Colon (tissue), 2 donors: Measurements from ENCODE around the gene GTF2I.
"Not testable (repeated sequence)": the region's sequence is repeated elsewhere in the genome, so short reads cannot be mapped to it uniquely, and the experiment has no call there.

Experiments used
- FAIRE-seq: peaks from 2 replicates; lab custom pipeline; 2012; peaks lifted over from hg19 to GRCh38; lab: Jason Lieb, UNC
- donor health status: control.
- donor health status: control.

Gene GTF2I

DNA sequence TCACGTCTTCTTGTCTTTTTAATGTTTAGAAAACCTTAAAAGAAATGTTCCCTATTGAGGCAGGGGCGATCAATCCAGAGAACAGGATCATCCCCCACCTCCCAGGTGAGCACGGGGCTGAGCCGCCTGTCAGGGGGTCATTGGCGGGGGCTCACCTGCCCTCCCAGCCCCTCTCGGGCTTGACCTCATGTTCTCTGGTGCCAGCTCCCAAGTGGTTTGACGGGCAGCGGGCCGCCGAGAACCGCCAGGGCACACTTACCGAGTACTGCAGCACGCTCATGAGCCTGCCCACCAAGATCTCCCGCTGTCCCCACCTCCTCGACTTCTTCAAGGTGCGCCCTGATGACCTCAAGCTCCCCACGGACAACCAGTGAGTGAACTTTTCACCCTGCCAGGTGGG is 121.5 kb downstream of the GTF2I start:
- FAIRE-seq: not testable (repeated sequence)

- FAIRE-seq: not testable (repeated sequence)
These were observed 124.2 kb downstream of the GTF2I start for GRCh38 chr7:74781746-74782145.

DNA sequence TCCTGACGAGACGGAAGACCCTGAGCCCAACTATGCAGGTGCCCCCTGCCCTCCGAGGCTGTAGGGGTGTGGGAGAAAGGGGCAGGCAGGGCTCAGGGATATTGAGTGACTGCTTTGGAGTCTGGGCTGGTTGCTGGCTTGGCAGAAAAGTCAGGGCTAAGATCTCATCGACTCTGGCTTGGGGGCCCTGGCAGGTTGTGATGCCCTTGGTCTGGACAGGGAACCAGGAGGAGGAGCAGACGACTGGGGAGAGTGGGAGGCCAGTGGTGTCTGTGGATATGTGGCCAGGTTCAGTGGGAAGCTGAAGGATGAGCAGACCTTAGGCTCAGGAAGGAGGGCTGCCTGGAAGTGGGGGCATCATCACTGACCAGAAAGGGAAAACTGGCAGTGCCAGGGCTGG is 126.1 kb downstream of the GTF2I start:
- FAIRE-seq: not testable (repeated sequence)

DNA sequence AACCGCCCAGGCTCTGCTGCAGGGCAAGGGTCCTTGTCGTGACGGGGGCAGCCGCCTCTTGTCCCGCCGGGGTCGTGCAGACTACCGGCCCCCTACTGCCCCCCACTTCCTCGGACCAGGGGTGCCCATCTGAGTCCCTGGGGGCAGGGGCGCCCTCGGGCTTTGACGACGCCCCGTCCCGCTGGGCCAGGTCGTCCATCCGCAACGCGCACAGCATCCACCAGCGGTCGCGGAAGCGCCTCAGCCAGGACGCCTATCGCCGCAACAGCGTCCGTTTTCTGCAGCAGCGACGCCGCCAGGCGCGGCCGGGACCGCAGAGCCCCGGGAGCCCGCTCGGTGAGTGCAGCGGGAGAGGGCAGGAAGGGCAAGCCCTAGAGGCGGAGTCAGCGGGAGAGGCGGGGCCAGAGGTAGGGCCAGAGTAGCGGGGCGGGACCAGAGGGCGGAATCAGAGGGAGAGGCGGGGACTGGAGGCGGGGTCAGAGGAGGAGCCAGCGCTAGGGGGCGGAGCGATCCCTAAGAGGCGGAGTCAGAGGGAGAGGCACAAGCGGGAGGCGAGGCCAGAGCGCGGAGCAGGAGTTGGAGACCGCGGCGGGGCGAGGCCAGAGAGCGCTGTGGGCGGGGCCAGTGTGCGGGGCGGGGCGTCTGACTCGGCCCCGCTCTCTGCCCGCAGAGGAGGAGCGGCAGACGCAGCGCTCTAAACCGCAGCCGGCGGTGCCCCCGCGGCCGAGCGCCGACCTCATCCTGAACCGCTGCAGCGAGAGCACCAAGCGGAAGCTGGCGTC is 131.0 kb downstream of the GTF2I start:
- FAIRE-seq: not testable (repeated sequence)

- FAIRE-seq: not testable (repeated sequence)
These were observed 131.8 kb downstream of the GTF2I start for GRCh38 chr7:74789200-74789736.

DNA sequence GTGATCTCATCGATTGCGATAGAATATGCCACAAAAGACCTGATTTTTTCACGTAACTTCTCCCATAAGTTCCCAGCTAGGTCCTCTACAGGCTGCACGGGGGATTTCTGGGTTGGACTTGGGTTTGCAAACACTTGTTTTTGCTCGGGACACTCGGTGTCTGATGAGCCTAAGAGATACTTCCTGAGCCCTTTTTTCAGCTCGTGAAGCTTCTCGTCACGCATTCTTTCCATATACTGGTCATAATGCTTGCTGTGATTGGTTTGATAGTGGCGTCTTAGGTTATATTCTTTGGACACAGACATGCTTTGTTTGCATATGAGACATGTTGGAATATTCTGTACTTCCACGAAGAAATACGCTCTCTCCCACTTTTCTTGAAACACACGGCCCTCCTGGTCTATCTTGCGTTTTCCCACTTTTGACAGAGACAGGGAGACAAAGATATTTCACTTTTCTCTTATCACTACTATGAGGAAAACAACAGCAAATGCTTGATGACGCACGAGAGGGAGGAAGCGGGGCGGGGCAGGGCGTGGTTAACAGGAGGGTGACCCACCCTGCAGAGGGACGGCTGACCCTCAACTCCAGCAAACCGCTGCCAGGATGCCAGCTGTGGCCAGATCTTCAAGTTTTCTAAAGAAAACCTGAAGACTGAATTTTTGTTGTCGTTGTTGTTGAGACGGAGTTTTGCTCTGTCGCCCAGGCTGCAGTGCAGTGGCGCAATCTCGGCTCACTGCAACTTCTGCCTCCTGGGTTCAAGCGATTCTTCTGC is 140.5 kb downstream of the GTF2I start:
- FAIRE-seq: not testable (repeated sequence)

- FAIRE-seq: not testable (repeated sequence)
These were observed 141.1 kb downstream of the GTF2I start for GRCh38 chr7:74798644-74799043.
